Stimulated activated CD8-positive, alpha-beta memory T cell treated with anti-CD3 and anti-CD28 coated beads, Interleukin-15, amount 100 ng/mL, for 24 hours (primary cell): ENCODE results near the gene ACSL3.
"Not testable (repeated sequence)": the region's sequence is repeated elsewhere in the genome, so short reads cannot be mapped to it uniquely, and the experiment has no call there.

ENCODE experiments used
- DNase-seq: peaks from one replicate; pipeline ENCODE4 v3.0.0-alpha.2; 2020; ENCODE audit warnings: low read depth

The ACSL3 gene

DNA sequence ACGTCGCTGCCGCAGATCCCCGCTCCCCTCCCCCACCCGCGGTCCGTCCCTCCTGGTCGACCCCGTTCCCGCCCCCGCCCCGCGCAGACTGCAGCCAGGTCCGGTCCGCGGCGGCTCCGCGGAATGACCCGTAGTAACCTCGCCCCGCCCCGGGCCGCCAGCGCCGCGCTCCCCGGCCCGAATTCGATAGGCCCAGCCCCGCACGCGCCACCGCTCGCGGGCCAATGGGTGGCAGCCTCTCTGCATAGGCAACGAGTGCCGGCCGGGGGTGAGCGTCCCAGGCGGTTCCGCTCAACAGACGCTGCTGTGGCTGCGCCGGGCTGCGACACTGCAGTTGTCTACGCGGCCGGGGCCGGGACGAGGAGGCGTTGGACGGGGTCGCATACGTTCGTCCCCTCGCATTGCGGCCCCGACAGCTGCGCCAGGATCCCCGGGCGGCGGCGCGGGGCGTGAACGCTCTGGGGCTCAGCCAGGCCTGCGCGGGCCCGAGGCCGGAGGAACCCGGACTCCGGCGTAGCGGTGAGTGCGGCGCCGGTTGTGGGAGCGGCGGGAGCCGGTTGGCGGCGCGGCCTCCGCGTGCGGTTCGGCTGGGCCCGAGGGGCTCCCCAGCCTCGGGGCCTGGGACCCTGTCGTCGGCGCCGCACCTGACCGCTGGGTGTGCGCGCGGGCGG lies at the start of gene ACSL3:
Gene ACSL3, plus strand, starts transcription at position 297 of the 671 bp plus-strand sequence. CDS start 47,737 bp downstream, outside the sequence.
- DNase-seq = peak; percentile 88

DNA sequence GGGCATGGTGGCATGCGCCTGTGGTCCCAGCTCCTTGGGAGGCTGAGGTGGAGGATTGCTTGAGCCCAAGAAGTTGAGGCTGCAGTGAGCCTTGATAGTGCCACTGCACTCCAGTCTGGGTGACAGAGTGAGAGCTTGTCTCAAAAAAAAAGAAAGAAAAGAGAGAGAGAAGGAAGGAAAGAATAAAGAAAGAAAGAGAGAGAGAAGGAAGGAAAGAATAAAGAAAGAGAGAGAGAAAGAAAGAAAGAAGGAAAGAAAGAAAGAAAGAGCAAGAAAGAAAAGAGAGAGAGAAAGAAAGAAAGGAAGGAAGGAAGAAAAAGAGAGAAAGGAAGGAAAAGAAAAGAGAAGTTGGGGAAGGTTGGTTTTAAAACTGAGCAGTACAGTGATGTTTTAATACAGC lies 49.0 kb upstream of the ACSL3 start:
- no peak for DNase-seq

DNA sequence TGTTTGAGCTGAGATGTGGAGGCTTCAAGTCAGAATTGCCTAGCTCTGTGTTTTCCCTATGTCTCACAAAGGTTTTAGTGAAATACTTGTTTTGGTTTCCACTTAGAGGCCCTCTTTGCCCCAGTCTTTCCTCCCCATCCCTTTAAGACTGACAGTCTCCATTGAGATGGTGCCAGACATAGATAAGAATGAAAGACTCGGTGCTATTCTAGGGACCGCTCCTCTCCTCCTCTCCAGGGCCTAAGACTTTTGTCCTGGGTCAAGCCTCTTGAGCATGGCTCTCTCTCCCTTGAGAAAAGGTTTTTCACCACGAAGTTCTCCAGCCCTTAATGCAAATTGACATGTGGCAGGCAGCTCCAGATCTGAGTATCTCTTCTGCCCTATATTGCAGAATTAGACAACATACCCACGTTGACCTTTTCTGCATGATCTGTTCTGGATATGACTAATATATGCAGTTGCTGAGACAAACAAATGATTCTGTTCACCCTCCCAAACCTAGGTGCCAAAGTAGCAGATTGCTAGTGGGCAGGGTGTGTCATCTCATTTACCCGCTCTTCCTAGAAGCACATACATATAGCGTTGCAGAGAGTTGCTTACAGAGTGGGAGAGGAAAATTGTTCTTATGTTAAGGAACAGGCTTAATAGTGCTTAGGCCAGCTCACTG lies 47.5 kb upstream of the ACSL3 start:
- DNase-seq = no peak

DNA sequence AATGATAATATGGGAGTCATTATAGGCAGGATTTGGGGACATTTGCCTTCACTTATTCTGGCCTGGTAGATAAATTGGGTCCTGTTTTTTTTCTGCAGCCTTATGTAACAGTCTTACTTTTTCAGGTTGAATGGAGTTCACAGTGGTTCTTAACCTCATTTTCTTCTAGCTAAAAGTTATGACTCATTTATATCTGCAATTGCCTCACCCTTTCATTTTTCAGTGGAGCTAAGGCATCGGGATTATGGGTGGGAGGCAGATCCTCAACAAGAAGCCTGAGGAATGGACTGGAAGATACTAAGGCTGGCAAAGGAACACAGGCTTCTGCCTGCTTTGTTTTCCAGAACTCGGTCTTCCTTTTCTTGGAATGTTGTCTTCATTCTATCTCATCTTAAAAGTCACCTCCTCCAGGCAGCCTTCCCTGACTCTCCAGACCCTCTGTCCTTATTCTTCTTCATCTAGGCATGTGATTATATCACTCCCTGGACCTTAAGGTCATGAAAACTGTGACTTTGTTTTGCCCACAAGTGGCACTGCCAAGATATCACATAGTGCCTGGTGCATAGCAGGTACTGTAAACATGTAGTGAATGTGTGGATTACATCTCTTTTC lies 41.0 kb upstream of the ACSL3 start:
- DNase-seq = no peak

DNA sequence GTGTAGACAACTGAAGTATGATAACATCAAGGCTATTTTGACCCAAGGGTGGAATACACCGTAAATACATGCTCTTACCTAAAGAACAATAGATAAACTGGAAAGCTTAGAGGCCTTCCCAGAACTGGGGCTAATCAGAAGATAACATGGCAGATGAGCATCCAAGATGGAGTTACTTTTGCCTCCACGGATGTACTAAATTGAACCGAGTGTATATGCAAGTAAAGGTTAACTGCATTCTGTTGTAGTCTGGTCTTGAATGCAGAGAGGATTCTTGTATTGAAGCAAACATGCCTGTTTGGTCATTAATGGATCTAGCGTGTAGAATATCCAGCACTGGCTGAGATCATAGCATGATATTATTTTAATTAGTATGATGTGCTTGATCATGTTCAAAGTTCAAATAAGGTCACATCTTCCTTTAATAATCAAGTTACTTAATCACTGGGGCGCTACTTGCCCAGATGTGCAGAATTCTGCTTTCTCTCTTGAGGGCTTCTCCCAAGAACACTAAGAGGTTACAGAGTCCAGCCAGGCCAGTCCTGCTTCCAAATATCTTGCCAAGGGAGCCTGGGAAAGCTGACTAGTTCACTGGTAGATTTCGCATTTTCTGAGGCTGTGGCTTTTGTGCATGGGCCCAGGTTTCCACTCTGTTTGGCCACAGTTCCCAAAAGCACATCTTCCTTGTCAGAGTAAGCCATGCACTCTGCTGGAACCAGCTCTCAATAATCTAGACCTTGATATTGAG lies 37.5 kb upstream of the ACSL3 start:
- no peak for DNase-seq

DNA sequence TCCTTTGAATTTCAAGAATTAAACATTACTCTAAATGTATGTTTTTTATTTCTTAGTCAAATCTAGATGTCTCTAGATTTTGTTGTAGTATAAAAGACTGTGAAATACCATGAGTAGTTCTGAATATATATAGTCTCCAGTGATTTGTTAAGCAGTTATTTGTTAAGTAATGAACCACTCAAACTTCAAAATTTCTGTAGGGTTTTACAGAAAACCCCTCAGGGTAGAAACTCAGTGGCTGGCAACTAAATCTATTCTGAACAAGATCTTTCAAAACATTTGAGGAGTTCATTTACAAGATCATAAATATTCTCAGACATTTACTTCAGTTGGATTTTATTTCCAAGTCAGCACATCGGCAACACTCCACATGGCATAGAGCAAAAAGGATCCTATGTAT lies 35.8 kb upstream of the ACSL3 start:
- no peak for DNase-seq

DNA sequence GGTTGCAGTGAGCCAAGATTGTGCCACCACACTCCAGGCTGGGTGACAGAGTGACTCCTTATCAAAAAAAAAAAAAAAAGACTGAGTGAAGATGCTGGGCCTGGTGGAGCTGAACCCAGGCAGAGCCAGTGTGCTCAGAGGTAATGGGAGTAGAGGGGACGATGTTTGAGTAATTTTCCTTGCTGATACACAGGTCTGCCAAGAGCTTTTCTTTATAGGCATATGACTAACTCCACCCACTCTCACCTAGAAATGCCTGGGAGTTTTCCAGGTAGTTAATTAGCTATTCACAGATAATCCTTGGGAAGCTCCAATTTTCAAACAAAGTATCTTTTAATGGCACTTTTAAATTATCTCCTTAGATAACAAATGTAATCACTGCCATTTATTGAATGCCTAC lies 33.4 kb upstream of the ACSL3 start:
- no peak for DNase-seq

DNA sequence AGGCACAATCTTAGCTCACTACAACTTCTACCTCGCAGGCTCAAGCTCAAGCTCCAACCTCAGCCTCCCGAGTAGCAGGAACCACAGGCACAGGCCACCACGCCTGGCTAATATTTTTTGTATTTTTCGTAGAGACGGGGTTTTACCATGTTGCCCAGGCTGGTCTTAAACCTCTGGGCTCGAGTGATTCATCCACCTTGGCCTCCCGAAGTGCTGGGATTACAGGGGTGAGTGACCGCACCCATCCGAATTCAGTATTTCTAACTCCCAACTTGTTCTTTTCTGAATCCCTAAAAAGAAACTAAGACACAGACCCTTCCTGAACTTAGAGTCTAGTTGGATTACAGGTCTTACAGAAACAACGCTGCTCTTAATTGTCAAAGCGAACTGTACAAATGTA lies 32.3 kb upstream of the ACSL3 start:
- DNase-seq = no peak

DNA sequence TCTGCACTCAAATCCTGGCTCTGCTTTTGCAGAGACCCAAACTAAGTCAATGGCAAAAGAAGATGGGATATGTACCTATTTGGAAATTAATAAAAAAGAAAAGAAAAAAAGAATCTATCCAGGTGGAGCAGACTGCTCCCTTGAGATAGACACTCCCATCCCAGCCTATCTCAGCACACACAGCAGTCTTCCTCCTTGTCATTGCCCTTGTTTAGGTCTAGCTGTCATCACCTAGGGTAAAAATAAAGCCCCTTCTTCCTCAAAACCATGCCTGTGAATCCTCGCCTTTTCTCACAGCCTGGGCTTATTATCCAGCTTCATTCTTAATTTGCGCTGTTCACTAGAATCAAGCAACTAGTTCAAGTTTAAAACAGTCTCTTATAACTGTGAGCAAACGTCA lies 30.7 kb upstream of the ACSL3 start:
- DNase-seq = no peak

DNA sequence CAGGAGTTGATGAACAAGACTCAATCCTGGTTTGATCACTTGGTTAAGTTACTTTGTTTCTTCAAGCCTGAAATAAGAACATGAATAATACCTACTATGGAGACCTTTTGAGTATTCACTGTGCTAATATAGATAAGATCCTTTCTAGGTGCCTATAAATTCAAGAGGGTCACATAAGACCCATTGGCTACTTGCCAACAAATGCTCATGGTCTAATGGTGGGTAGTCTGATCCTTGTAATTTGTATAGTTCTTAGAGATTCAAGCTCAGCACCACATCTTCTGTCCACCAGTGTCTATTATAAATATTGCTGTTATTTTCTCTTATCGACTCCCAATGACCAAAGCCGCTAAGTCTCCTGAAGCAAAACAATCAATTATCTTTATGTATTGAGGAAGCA lies 27.4 kb upstream of the ACSL3 start:
- DNase-seq = no peak

DNA sequence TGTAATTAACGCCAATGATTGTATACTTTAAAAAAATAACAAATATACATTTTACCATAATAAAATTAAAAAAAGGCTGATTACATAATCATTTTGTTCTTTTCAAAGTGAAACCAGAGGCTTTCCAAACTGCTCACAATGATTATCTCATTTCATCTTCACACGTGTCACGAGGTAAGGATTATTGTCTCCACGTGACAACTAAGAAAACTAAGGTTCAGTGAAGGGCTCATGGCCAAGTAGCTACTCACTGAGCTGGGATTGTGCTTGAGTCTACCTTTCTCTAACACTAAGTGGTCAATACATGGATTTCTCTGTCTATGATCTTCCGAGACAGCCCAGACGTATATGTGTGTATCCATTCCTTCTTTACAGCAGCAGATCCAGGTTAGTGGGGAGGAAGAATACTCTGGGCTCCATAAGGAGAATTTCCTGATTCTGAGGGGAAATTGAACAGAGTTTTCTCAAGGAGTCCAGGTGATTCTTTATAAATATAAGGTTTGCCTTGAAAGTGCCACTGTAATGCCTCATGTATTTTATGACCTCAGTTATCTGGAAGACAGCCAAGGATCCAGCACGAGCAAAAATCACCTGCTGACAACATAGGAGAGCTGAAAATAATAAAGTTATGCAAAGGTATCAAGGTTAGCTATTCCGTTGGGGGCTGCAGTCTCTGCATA lies 25.6 kb upstream of the ACSL3 start:
- no peak for DNase-seq

DNA sequence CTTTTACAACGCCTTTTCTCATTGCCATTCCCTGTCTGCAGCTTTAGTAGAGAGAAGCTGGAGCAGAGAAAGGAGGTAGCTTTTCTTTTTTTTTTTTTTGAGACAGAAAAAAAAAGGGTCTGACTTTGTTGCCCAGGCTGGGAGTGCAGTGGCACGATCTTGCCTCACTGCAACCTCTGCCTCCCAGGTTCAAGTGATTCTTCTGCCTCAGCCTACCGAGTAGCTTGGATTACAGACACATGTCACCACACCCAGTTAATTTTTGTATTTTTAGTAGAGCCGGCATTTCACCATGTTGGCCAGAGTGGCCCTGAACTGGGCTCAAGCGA lies 25.0 kb upstream of the ACSL3 start:
- DNase-seq = no peak

DNA sequence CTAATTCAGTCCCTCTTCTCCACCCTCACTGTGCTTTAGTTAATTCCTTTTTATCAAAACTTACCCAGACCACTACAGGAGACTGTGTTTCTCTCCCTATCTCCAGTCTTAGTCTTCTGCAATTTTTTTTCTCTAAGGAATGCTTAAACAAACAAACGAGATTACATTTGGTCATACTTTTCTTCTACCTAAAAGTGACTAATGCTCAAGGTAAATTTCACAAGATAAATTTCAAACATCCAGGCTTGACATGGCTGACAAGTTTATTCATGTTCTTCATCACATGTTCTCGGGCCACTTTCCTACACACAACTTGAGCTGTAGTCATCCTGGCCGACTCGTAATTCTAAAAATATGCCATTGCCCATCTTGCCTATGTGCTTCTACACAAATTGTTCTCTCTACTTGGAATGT lies 23.2 kb upstream of the ACSL3 start:
- DNase-seq = no peak

DNA sequence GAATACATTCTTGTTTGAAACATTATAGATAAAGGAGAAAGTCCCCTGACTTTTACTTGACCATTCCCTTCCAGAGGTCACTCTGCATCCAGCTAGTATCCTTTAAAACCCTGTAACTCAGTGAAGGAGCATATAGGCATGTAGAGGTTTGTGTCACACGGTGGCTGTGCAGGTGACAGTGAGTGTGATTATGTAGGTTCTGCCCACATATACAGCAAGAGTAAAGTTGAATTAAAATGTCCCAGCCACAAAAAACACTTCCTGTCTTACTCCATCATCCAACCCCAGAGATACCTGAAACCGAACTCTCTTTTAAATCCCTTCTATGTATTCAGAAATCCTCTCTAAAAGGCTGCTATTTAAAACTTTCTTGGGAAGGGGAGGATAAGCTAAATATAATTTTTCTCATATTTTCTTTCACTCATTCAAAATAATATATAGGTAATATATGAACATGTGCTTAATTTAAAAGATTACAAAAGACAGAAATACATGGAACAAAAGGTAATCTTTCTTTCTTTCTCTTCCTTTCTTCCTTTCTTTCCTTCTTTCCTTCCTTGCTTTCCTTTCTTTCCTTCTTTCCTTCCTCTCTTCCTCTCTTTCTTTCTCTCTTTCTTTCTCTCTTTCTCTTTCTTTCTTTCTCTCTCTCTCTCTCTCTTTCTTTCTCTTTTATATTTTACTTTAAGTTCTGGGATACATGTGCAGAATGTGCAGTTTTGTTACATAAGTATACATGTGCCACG lies 20.6 kb upstream of the ACSL3 start:
- DNase-seq = no peak

DNA sequence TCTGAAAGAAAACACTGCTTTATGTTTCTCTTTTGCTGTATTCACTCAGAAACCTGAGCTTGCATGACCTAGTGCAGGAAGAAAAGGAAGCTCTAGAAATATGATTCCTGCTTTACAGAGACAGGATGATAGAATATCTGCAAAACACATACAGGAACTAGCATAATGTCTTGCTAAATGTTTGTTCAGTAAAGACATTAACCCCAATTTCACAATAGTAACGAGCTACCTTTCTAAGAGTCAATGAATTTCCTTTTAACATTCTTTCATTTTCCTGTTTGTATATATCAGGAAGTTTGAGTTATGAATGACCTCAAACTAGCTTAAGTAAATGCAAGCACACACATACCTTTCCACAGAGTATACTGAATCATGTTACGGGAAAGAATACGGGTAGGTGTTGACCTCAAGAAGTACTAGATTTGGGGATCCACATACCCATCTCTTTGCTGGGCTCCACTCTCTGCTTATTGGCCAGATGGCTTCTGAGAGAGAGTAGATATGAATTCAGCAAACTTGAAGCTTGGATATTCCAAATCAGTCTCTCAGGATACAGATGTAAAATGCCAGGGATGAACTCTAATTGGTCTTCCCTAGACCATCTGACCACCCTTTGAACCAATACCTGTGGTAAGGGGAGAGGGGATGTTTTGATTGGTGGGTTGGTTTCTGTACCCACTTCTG lies 18.2 kb upstream of the ACSL3 start:
- DNase-seq = no peak

DNA sequence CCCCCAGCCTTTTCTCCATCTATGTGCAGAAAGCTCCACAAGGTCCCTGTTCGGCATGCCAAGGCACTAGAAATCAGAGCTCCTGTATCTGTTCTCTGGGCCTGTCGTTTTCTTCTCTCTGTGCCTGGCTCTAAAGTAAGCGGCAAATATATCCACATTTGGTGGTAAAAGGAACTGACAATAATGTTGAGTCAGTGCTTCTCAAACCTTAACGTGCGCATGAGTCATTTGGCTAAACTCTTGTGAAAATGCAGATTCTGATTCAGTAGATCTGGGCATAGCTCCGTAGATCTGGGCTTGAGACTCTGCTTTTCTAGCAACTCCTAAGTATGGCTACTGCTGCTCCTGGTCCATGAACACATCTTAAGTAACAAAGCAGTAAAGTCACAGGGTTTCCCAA lies 16.5 kb upstream of the ACSL3 start:
- DNase-seq = no peak

DNA sequence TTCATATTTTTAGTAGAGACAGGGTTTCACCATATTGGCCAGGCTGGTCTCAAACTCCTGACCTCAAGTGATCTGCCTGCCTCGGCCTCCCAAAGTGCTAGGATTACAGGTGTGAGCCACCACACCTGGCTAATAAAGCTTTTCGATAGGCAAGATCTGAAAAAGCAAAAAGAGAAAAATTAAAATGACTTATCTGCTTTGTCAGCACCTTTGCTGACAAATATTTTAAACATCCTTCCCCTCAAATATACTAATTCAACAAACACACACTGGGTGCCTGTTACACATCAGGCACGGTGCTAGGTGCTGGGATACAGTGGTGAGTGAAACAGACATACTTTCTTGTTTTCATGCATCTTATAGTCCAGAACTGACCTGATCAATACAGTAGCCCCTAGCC lies 15.5 kb upstream of the ACSL3 start:
- DNase-seq = not testable (repeated sequence)

DNA sequence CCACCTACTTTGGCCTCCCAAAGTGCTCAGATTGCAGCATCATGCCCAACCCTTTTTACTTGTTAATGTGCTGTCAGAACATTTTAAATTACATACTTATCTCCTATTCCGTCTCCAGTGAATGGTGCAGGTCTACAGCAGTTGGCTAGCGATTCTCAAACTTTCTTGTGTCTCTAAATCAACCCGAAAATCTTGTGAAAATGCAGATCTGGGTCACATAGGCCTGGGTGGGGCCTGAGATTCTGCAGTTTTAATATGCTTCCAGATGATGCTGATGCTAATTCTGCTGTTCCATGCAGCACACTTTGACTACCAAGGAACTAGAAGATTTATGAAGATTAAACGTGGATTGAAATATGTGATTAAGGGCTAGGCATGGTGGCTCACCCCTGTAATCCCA lies 14.8 kb upstream of the ACSL3 start:
- no peak for DNase-seq

DNA sequence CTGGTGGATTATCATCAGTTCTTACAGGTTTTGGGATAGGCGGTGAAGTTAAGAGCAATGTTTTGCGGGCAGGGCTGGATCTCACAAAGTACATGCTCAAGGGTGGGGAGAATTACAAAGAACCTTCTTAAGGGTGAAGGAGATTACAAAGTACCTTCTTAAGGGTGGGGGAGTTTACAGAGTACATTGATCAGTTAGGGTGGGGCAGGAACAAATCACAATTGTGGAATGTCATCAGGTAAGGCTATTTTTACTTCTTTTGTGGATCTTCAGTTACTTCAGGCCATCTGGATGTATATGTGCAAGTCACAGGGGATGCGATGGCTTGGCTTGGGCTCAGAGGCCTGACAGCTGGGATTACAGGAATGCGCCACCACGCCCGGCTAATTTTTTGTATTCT lies 12.8 kb upstream of the ACSL3 start:
- DNase-seq = not testable (repeated sequence)

DNA sequence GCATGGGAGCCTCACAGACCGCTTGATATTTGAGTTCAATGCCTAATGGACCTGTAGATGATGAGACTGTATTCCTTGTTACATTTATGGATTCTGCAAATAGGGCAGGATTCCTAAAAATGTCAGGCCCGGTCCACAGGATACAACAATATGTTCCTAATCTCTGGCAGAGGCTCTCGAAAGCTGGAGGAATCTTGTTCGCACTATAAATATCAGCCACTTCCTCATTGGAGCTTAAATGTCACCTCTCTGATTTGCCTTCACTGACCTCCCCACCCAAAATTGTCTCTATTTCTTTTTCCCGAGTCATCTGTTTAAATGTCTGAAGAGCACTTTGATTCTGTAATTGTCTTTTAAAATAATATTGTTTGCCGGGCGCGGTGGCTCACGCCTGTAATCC lies 12.0 kb upstream of the ACSL3 start:
- no peak for DNase-seq

DNA sequence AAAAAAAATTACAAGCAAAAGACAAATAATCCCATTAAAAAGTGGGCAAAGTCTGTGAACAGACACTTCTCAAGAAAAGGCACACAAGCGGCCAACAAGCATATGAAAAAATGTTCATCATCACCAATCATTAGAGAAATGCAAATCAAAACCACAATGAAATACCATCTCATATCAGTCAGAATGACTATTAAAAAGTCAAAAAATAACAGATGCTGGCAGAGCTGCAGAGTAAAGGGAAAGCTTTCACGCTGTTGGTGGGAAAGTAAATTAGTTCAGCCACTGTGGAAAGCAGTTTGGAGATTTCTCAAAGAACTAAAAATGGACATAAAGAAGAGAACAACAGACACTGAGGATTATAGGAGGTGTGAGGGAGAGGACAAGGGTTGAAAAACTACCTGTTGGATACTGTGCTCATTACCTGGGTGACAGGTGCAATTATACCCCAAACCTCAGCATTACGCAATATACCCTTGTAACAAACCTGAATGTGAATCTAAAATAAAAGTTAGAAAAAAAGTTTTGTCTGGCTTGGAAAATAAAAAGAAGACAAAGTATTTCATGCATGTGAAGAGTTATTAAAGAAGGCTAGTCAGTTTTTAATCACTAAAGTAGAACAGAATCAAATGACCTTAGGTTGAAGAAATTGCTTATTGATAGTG lies 8.7 kb upstream of the ACSL3 start:
- DNase-seq = no peak
